Ovary (tissue), 3 donors: ENCODE results near the gene TMEM8B.

Experiments
- EP300 ChIP-seq: sonication (generic); formaldehyde crosslinking; IDR thresholded peaks from one replicate; pipeline ENCODE4 v1.6.1; 2017; ENCODE audit warnings: antibody characterized with exemption
- POLR2A ChIP-seq: fragments of 450-650 bp; IDR thresholded peaks from one replicate; pipeline ENCODE4 v1.6.1; 2017; ENCODE audit warnings: antibody characterized with exemption, mild to moderate bottlenecking, moderate library complexity
- TF ChIP-seq, protein P1 (sequence below), 3 donors: fragments of 450-650 bp in 2 of 3; fragments of 200-600 bp in 1 of 3; IDR thresholded peaks; one replicate each; pipeline versions ENCODE4 v1.5.1 to v1.8.0; 2016 to 2022; ENCODE audit warnings: antibody characterized with exemption in 3 of 3, mild to moderate bottlenecking in 1 of 3
- donor health status: DM: no; HTN: no; CAD: no.

- TF ChIP-seq, protein P1, sequence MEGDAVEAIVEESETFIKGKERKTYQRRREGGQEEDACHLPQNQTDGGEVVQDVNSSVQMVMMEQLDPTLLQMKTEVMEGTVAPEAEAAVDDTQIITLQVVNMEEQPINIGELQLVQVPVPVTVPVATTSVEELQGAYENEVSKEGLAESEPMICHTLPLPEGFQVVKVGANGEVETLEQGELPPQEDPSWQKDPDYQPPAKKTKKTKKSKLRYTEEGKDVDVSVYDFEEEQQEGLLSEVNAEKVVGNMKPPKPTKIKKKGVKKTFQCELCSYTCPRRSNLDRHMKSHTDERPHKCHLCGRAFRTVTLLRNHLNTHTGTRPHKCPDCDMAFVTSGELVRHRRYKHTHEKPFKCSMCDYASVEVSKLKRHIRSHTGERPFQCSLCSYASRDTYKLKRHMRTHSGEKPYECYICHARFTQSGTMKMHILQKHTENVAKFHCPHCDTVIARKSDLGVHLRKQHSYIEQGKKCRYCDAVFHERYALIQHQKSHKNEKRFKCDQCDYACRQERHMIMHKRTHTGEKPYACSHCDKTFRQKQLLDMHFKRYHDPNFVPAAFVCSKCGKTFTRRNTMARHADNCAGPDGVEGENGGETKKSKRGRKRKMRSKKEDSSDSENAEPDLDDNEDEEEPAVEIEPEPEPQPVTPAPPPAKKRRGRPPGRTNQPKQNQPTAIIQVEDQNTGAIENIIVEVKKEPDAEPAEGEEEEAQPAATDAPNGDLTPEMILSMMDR (IDR thresholded peaks at IDR 0.05) = no peak
- TF ChIP-seq POLR2A = no peak
- TF ChIP-seq EP300 = no peak
Observed at GRCh38 chr9:35854091-35854762, 25.2 kb downstream of the TMEM8B start.
